HepG2 (cell line): Measurements from ENCODE around the gene TTLL4. TPM values are rescaled to one million over a fixed set of nuclear protein-coding genes. Genes with fewer than 3 reads are reported as not detected.

Experiments
- DMAP1 ChIP-seq: IDR thresholded peaks from 2 replicates; pipeline ENCODE4 v1.6.1; 2016
- HHEX ChIP-seq: IDR thresholded peaks from 2 replicates; pipeline ENCODE4 v1.6.1; 2016; ENCODE audit warnings: control low read depth
- MAZ ChIP-seq, 2 experiments: sonication (generic) in 1 of 2; formaldehyde crosslinking in 1 of 2; IDR thresholded peaks; 2 replicates each; pipeline versions ENCODE4 v1.5.0 to v1.6.1; 2012 to 2020; ENCODE audit warnings: low read depth in 2 of 2, mild to moderate bottlenecking in 2 of 2, borderline replicate concordance in 1 of 2, improper control_type of control experiment in 1 of 2, low read length in 1 of 2, missing genetic modification reagents in 1 of 2, moderate library complexity in 1 of 2
- MEIS1 ChIP-seq: sonication (generic); formaldehyde crosslinking; IDR thresholded peaks from 2 replicates; pipeline ENCODE4 v1.9.0; 2021; ENCODE audit warnings: mild to moderate bottlenecking, missing genetic modification reagents, moderate library complexity, borderline replicate concordance
- MTF2 ChIP-seq: sonication (generic); formaldehyde crosslinking; IDR thresholded peaks from 2 replicates; pipeline ENCODE4 v1.5.0; 2020; ENCODE audit warnings: missing genetic modification reagents, borderline replicate concordance
- RARG ChIP-seq: sonication (generic); formaldehyde crosslinking; IDR thresholded peaks from 2 replicates; pipeline ENCODE4 v1.4.0; 2020; ENCODE audit warnings: low read depth, mild to moderate bottlenecking, missing genetic modification reagents
- RFXAP ChIP-seq: sonication (generic); formaldehyde crosslinking; IDR thresholded peaks from 2 replicates; pipeline ENCODE4 v1.4.0; 2020; ENCODE audit warnings: missing genetic modification reagents, borderline replicate concordance
- TARDBP ChIP-seq: sonication (generic); formaldehyde crosslinking; IDR thresholded peaks from 2 replicates; pipeline ENCODE4 v1.8.0; 2022; ENCODE audit warnings: mild to moderate bottlenecking, missing genetic modification reagents
- WIZ ChIP-seq: sonication (generic); formaldehyde crosslinking; IDR thresholded peaks from 2 replicates; pipeline ENCODE4 v1.5.1; 2020; ENCODE audit warnings: mild to moderate bottlenecking, missing genetic modification reagents
- ZC3H4 ChIP-seq: sonication (generic); formaldehyde crosslinking; IDR thresholded peaks from 2 replicates; pipeline ENCODE4 v1.4.0; 2020; ENCODE audit warnings: missing genetic modification reagents, borderline replicate concordance
- ZFAT ChIP-seq: sonication (generic); formaldehyde crosslinking; conservative IDR thresholded peaks from 2 replicates; pipeline ENCODE4 v1.8.1; 2023; ENCODE audit warnings: missing genetic modification reagents, inconsistent platforms
- ZNF180 ChIP-seq: sonication (generic); formaldehyde crosslinking; IDR thresholded peaks from 2 replicates; pipeline ENCODE4 v1.4.0; 2020; ENCODE audit warnings: low read depth, missing genetic modification reagents, borderline replicate concordance
- ZNF33B ChIP-seq: sonication (generic); formaldehyde crosslinking; IDR thresholded peaks from 2 replicates; pipeline ENCODE4 v1.5.1; 2020; ENCODE audit warnings: mild to moderate bottlenecking, missing genetic modification reagents
- ZNF343 ChIP-seq: sonication (generic); formaldehyde crosslinking; IDR thresholded peaks from 2 replicates; pipeline ENCODE4 v1.4.0; 2020; ENCODE audit warnings: mild to moderate bottlenecking, missing genetic modification reagents
- ZNF382 ChIP-seq: sonication (generic); formaldehyde crosslinking; IDR thresholded peaks from 2 replicates; pipeline ENCODE4 v1.5.0; 2020; ENCODE audit warnings: missing genetic modification reagents, mild to moderate bottlenecking, borderline replicate concordance
- ZNF556 ChIP-seq: sonication (generic); formaldehyde crosslinking; IDR thresholded peaks from 2 replicates; pipeline ENCODE4 v1.4.0; 2020; ENCODE audit warnings: mild to moderate bottlenecking, missing genetic modification reagents, borderline replicate concordance
- ZNF558 ChIP-seq: sonication (generic); formaldehyde crosslinking; IDR thresholded peaks from 2 replicates; pipeline ENCODE4 v1.9.0; 2022; ENCODE audit warnings: mild to moderate bottlenecking, missing genetic modification reagents, borderline replicate concordance
- polyA plus RNA-seq, 8 experiments: library from polyadenylated mRNA; depleted of rRNA in 3 of 8; stranded (reverse) in 7 of 8; unstranded in 1 of 8; fragments of >200 nt; fragmentation: Illumina TruSeq in 4 of 8; extraction: Trizol in 4 of 8; gene quantifications; 2 replicates each; pipeline versions ENCODE4 v1.2.1 to v1.2.3, GENCODE V29; 2011 to 2016; ENCODE audit warnings: low read depth in 4 of 8, missing spikeins in 1 of 8, mixed read lengths in 1 of 8; ENCODE audit not compliant: insufficient read depth in 1 of 8
- total RNA-seq, 5 experiments: library from RNA; depleted of rRNA; stranded (reverse); fragments of >200 nt; fragmentation: Illumina TruSeq; extraction: Trizol; gene quantifications; 2 replicates each; pipeline ENCODE4 v1.2.3, GENCODE V29; 2016; ENCODE audit warnings: low read depth in 1 of 5
- TF ChIP-seq, protein P1 (sequence below), 2 experiments: sonication (generic) in 1 of 2; formaldehyde crosslinking in 1 of 2; IDR thresholded peaks; 2 replicates each; pipeline versions ENCODE4 v1.4.0 to v1.6.1; 2018 to 2020; ENCODE audit warnings: missing genetic modification reagents in 2 of 2, borderline replicate concordance in 1 of 2, low read depth in 1 of 2, mild to moderate bottlenecking in 1 of 2, missing biosample characterization in 1 of 2
- TF ChIP-seq, protein P2 (sequence below): sonication (generic); formaldehyde crosslinking; IDR thresholded peaks from 2 replicates; pipeline ENCODE4 v1.5.1; 2020; ENCODE audit warnings: missing genetic modification reagents, mild to moderate bottlenecking, borderline replicate concordance
- TF ChIP-seq, protein P3 (sequence below): sonication (generic); formaldehyde crosslinking; IDR thresholded peaks from 2 replicates; pipeline ENCODE4 v1.5.0; 2020; ENCODE audit warnings: mild to moderate bottlenecking, missing genetic modification reagents, borderline replicate concordance

The TTLL4 gene
- total and polyA plus RNA-seq, 2 of the 13 experiments (the other 11 are each of a cell fraction or from before 2014, with no cell fraction given) = 77.5 to 84.6 TPM

DNA sequence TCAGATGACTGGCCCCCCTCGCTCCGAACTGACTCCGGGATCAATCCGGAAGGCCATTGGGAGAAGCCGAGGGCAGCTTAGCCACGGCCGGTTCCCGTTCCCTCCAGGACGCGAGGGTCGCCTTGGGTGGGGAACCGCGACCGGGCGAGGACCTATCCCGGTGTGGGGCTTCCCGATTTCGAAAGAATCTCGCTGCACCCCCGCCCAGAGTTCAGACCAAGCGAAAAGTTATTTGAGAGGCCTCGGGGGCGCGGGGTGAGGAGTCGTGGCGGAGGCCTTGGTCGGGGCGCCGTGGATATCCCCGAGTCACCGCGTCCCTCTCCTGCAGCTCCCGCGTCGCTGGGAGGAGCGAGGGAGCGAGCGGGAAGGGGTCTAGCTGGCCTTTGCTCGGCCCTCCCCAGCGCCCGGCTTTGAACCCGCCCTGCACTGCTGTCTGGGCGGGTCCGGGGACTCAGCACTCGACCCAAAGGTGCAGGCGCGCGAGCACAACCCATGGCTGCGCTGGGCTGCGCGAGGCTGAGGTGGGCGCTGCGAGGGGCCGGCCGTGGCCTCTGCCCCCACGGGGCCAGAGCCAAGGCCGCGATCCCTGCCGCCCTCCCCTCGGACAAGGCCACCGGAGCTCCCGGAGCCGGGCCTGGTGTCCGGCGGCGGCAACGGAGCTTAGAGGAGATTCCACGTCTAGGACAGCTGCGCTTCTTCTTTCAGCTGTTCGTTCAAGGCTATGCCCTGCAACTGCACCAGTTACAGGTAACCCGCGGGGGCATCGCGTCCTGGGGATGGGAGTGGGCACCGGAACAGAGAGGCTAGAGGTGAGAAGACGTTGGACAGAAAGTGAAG lies 71.3 kb downstream of the TTLL4 start, which contains the start of gene CYP27A1 (continued):
- TF ChIP-seq ZNF382 (CRISPR knock-in tag) (no peak), MEIS1 (peak; percentile 97), ZNF556 (CRISPR knock-in tag) (peak; percentile 95), ZC3H4 (peak; percentile 26), WIZ (CRISPR knock-in tag) (peak; percentile 51; the same call in 1 of the 2 replicates), ZNF558 (CRISPR knock-in tag) (peak; percentile 98; the same call in 1 of the 2 replicates), RARG (0 out of 2 replicates have a peak, but pooled peaks have one; percentile 72), ZNF343 (CRISPR knock-in tag) (peak; percentile 97), TARDBP (CRISPR knock-in tag) (no peak; the same call in 1 of the 2 replicates), DMAP1 (CRISPR knock-in tag) (peak; percentile 87), MTF2 (no peak; the same call in 1 of the 2 replicates), MAZ (IDR thresholded peaks at IDR 0.05; ENCODE audit: borderline replicate concordance, low read depth, low read length) (no peak), MAZ (CRISPR knock-in tag; IDR thresholded peaks at IDR 0.05; ENCODE audit: low read depth) (peak; percentile 98), RFXAP (peak; percentile 73), ZNF33B (CRISPR knock-in tag) (no peak; the same call in 1 of the 2 replicates), ZFAT (CRISPR knock-in tag) (no peak), HHEX (CRISPR knock-in tag) (no peak), ZNF180 (CRISPR knock-in tag) (peak; percentile 30; the same call in 1 of the 2 replicates)
- TF ChIP-seq, protein P1, sequence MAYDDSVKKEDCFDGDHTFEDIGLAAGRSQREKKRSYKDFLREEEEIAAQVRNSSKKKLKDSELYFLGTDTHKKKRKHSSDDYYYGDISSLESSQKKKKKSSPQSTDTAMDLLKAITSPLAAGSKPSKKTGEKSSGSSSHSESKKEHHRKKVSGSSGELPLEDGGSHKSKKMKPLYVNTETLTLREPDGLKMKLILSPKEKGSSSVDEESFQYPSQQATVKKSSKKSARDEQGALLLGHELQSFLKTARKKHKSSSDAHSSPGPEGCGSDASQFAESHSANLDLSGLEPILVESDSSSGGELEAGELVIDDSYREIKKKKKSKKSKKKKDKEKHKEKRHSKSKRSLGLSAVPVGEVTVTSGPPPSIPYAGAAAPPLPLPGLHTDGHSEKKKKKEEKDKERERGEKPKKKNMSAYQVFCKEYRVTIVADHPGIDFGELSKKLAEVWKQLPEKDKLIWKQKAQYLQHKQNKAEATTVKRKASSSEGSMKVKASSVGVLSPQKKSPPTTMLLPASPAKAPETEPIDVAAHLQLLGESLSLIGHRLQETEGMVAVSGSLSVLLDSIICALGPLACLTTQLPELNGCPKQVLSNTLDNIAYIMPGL (CRISPR knock-in tag; IDR thresholded peaks at IDR 0.05; ENCODE audit: borderline replicate concordance in 1 of 2, low read depth in 1 of 2) = peak; percentile 80 to 99; a peak in 3 of 4 replicates
- TF ChIP-seq, protein P2, sequence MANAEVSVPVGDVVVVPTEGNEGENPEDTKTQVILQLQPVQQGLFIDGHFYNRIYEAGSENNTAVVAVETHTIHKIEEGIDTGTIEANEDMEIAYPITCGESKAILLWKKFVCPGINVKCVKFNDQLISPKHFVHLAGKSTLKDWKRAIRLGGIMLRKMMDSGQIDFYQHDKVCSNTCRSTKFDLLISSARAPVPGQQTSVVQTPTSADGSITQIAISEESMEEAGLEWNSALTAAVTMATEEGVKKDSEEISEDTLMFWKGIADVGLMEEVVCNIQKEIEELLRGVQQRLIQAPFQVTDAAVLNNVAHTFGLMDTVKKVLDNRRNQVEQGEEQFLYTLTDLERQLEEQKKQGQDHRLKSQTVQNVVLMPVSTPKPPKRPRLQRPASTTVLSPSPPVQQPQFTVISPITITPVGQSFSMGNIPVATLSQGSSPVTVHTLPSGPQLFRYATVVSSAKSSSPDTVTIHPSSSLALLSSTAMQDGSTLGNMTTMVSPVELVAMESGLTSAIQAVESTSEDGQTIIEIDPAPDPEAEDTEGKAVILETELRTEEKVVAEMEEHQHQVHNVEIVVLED (CRISPR knock-in tag) = peak; percentile 69
- TF ChIP-seq, protein P3, sequence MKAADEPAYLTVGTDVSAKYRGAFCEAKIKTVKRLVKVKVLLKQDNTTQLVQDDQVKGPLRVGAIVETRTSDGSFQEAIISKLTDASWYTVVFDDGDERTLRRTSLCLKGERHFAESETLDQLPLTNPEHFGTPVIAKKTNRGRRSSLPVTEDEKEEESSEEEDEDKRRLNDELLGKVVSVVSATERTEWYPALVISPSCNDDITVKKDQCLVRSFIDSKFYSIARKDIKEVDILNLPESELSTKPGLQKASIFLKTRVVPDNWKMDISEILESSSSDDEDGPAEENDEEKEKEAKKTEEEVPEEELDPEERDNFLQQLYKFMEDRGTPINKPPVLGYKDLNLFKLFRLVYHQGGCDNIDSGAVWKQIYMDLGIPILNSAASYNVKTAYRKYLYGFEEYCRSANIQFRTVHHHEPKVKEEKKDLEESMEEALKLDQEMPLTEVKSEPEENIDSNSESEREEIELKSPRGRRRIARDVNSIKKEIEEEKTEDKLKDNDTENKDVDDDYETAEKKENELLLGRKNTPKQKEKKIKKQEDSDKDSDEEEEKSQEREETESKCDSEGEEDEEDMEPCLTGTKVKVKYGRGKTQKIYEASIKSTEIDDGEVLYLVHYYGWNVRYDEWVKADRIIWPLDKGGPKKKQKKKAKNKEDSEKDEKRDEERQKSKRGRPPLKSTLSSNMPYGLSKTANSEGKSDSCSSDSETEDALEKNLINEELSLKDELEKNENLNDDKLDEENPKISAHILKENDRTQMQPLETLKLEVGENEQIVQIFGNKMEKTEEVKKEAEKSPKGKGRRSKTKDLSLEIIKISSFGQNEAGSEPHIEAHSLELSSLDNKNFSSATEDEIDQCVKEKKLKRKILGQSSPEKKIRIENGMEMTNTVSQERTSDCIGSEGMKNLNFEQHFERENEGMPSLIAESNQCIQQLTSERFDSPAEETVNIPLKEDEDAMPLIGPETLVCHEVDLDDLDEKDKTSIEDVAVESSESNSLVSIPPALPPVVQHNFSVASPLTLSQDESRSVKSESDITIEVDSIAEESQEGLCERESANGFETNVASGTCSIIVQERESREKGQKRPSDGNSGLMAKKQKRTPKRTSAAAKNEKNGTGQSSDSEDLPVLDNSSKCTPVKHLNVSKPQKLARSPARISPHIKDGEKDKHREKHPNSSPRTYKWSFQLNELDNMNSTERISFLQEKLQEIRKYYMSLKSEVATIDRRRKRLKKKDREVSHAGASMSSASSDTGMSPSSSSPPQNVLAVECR = peak; percentile 92
